ENCODE results near the gene CRNN.

DNA sequence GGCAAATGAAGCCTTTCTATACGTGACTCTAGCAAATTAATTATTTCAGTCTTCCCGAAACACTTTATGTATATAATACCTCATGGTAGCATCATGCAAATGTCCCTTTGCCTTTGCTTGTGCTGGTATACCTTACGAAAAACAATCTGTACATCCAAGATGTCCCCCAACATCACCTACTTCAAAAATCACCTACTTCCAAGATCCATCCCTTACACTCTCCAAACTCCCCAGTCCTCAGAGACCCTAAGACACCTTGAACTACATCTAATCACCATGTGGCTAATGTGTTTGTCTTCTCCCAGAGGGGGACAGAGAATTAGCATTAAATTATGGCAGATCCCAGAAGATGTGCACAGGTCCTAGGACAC, 46.5 kb upstream of the CRNN start:
- TF ChIP-seq, protein P1, sequence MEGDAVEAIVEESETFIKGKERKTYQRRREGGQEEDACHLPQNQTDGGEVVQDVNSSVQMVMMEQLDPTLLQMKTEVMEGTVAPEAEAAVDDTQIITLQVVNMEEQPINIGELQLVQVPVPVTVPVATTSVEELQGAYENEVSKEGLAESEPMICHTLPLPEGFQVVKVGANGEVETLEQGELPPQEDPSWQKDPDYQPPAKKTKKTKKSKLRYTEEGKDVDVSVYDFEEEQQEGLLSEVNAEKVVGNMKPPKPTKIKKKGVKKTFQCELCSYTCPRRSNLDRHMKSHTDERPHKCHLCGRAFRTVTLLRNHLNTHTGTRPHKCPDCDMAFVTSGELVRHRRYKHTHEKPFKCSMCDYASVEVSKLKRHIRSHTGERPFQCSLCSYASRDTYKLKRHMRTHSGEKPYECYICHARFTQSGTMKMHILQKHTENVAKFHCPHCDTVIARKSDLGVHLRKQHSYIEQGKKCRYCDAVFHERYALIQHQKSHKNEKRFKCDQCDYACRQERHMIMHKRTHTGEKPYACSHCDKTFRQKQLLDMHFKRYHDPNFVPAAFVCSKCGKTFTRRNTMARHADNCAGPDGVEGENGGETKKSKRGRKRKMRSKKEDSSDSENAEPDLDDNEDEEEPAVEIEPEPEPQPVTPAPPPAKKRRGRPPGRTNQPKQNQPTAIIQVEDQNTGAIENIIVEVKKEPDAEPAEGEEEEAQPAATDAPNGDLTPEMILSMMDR (IDR thresholded peaks at IDR 0.05; ENCODE audit: borderline replicate concordance, extremely low read depth, low read length, poor library complexity, severe bottlenecking): no peak
- no peak for TF ChIP-seq EZH2 (IDR thresholded peaks at IDR 0.05; ENCODE audit: borderline replicate concordance, low read depth, low read length, severe bottlenecking)

All from DND-41 (cell line).